WTC11 (cell line): ENCODE results near the gene MBD3L1. TPM values are rescaled to one million over a fixed set of nuclear protein-coding genes. Genes with fewer than 3 reads are reported as not detected.

Experiments used
- ATAC-seq: fragments of 200-7000 bp; cut with Tn5 transposase; 2 replicates; pipeline ENCODE4 v1.10.0; 2021; ENCODE audit warnings: mild to moderate bottlenecking, moderate library complexity
- CTCF ChIA-PET: fragments of 300-600 bp; sonication (Branson Sonifier 250); formaldehyde crosslinking; loops from one replicate; lab custom pipeline; 2021; ENCODE audit warnings: antibody characterized with exemption; lab: Charles Lee
- POLR2A ChIA-PET: fragments of 350-600 bp; sonication (Branson Sonifier 250); formaldehyde crosslinking; loops from one replicate; lab custom pipeline; 2021; ENCODE audit warnings: antibody characterized with exemption; lab: Charles Lee
- DNase-seq: peaks from one replicate; pipeline ENCODE4 v3.0.0; 2021; ENCODE audit warnings: low spot score
- H3K27ac Mint-ChIP-seq: 2 replicates; pipeline ENCODE4 v1.8.0; 2021; ENCODE audit warnings: mixed read lengths
- H3K27me3 Mint-ChIP-seq: 2 replicates; pipeline ENCODE4 v1.8.0; 2021; ENCODE audit warnings: low read depth, mild to moderate bottlenecking, moderate library complexity, mixed read lengths
- H3K36me3 Mint-ChIP-seq: 2 replicates; pipeline ENCODE4 v1.8.0; 2021; ENCODE audit warnings: mixed read lengths
- H3K4me1 Mint-ChIP-seq: 2 replicates; pipeline ENCODE4 v1.8.0; 2022; ENCODE audit warnings: mixed read lengths
- H3K4me3 Mint-ChIP-seq: 2 replicates; pipeline ENCODE4 v1.8.0; 2021; ENCODE audit warnings: mild to moderate bottlenecking, moderate library complexity, mixed read lengths
- H3K9me3 Mint-ChIP-seq: 2 replicates; pipeline ENCODE4 v1.8.0; 2021; ENCODE audit warnings: mixed read lengths
- FOXP1 ChIP-seq: sonication (generic); formaldehyde crosslinking; IDR thresholded peaks from 2 replicates; pipeline ENCODE4 v1.8.0; 2022; ENCODE audit warnings: missing genetic modification reagents, mild to moderate bottlenecking, moderate library complexity, borderline replicate concordance
- HMGA2 ChIP-seq: fragments of 250-450 bp; sonication (Bioruptor Pico); IDR thresholded peaks from 2 replicates; pipeline ENCODE4 v1.4.0; 2021; ENCODE audit warnings: mild to moderate bottlenecking, moderate library complexity
- MXD4 ChIP-seq: fragments of 250-450 bp; sonication (Bioruptor Pico); IDR thresholded peaks from 2 replicates; pipeline ENCODE4 v1.8.0; 2021; ENCODE audit warnings: mild to moderate bottlenecking, moderate library complexity, borderline replicate concordance
- NR1H2 ChIP-seq: sonication (generic); formaldehyde crosslinking; IDR thresholded peaks from 2 replicates; pipeline ENCODE4 v1.9.0; 2021; ENCODE audit warnings: mild to moderate bottlenecking, moderate library complexity, missing genetic modification reagents
- total RNA-seq: library from RNA; stranded (reverse); gene quantifications from 3 replicates; pipeline ENCODE4 v1.2.3, GENCODE V29; 2021
- TF ChIP-seq, protein P1 (sequence below): sonication (generic); formaldehyde crosslinking; IDR thresholded peaks from 2 replicates; pipeline ENCODE4 v1.8.0; 2022; ENCODE audit warnings: mild to moderate bottlenecking, missing genetic modification reagents

MBD3L1 gene
- total RNA-seq, 1 experiment from 2014 or later, result not detected

DNA sequence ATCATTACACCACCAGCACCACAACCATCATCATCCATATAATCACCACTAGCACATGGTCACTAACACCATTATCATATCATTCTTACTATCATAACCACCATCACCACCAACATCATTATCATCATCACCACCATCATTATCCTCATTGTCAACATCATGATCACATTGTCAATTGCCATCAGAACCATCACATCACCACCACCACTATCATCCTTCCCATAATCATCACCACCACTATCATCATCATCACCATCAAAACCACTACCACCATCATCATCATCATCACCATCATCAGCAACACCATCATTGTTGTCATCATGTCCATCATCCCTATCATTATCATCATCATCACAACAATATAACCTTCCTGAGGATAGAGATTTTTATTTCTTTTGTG, 58.1 kb downstream of the MBD3L1 start:
- ATAC-seq (no peak), DNase-seq (no peak)
- ChIA-PET CTCF (no interaction called here), POLR2A (no interaction called here)
- TF ChIP-seq, protein P1, sequence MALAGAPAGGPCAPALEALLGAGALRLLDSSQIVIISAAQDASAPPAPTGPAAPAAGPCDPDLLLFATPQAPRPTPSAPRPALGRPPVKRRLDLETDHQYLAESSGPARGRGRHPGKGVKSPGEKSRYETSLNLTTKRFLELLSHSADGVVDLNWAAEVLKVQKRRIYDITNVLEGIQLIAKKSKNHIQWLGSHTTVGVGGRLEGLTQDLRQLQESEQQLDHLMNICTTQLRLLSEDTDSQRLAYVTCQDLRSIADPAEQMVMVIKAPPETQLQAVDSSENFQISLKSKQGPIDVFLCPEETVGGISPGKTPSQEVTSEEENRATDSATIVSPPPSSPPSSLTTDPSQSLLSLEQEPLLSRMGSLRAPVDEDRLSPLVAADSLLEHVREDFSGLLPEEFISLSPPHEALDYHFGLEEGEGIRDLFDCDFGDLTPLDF (CRISPR knock-in tag), result no peak
- TF ChIP-seq FOXP1 (CRISPR knock-in tag) (no peak), MXD4 (CRISPR knock-in tag) (no peak), NR1H2 (no peak), HMGA2 (CRISPR knock-in tag) (no peak)
- Mint-ChIP-seq H3K27me3 (no peaks in the 10 kb centered on the region), H3K36me3 (no peaks in the 10 kb centered on the region), H3K9me3 (no peaks in the 10 kb centered on the region), H3K4me3 (no peak overlapping the region), H3K4me1 (no peaks in the 10 kb centered on the region), H3K27ac (no peak overlapping the region)

Other genes starting within 250 kb of the MBD3L1 start
- 11.4 to 16.0 TPM (median 14.8 TPM) in 3 replicates for gene ADAMTS10, start 221.7 kb upstream of the MBD3L1 start, total RNA-seq
- not detected in 3 replicates for gene NFILZ, start 201.7 kb upstream of the MBD3L1 start, total RNA-seq
- not detected in 3 replicates for gene ACTL9, start 133.6 kb upstream of the MBD3L1 start, total RNA-seq
- not detected in 3 replicates for gene OR2Z1, start 110.7 kb upstream of the MBD3L1 start, total RNA-seq
- gene ZNF558, start 73 bp upstream of the MBD3L1 start, total RNA-seq, result 3.0 to 3.6 TPM (median 3.6 TPM) in 3 replicates
- 0.04 to 0.09 TPM (median 0.07 TPM) in 3 replicates for gene MUC16, start 178.0 kb downstream of the MBD3L1 start, total RNA-seq